Stimulated activated CD8-positive, alpha-beta memory T cell treated with anti-CD3 and anti-CD28 coated beads, Interleukin-2, amount 100 ng/mL, for 1 hour (primary cell): Measurements from ENCODE around the gene TTC39B.

Experiments
- DNase-seq, 2 donors: peaks; one replicate each; pipeline ENCODE4 v3.0.0-alpha.2; 2020; ENCODE audit warnings: low read depth in 2 of 2

Gene TTC39B

DNA sequence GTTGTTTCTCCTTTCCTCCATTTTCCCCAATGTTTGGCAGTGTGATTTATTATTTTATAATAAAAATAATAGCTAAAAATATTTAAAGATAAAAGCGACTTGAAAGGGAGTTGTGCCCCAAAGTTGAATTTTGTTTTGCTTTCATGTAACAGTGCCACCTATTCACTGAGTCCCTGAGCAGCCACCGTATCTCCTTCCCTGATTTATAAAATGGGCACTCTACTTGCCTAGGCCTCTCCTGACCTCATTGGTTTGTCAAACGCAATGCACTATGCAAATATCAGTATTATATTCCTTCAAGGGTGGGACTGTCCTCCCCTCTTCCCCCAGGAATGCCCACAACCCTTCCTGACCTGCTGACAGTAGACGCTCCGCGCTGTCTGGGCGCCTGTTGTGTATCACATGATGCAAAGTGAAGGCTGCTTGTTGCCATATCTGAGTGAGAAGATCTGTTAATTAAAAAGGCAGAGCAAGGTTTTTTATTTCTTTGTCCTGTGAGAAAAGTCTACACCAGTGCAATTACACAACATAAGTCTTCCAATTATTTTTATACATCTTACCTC, 81.4 kb downstream of the TTC39B start:
- no peak for DNase-seq

GRCh38 chr9:15222313-15222712, 84.7 kb downstream of the TTC39B start:
- DNase-seq = no peak

DNA sequence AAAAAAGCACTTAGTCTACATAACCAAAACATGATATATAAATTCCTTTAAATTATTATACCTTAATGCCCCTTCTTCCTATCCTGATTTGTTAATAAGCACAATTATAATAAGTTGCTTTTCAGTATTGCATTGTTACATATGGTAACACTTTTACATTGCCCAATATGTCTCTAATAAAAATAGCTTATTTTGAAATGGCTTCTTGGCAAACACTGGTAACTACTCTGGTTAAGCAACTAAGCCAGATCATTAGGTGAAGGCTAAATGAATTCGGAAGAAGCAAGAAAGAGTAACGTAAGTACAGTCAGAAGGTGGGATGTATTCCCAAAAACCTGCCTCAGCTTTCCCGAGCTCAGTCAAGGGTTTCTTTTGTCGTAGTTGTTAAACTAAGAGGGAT, 85.3 kb downstream of the TTC39B start:
- DNase-seq = no peak

DNA sequence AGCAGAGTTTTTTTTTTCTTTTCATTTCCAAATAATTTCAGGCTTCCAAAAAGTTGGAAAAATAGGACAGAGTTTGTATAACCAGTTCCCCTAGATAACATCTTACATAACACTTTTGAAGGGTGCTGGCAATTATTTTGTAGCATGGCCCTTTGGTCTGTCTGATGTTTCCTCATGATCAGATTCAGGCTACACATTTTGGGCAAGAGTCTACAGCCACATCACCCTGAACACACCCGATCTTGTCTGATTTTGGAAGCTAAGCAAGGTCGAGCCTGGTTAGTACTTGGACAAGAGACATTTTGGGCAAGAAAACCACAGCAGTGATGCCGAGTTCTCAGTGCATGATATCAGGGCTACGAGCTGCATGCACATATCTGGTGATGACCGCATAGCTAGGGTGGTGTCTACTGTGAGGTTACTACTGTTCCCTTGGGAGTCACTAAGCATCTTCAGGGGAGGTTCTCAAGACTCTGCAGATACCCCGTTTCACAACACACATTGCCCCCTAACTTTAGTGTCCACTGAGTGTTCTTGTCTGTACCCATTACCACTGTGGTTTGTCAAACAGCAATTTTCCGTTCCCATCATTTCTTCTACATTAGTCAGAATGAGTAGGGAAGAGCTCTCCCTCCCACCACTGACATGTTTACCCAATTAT, 86.2 kb downstream of the TTC39B start:
- no peak for DNase-seq

DNA sequence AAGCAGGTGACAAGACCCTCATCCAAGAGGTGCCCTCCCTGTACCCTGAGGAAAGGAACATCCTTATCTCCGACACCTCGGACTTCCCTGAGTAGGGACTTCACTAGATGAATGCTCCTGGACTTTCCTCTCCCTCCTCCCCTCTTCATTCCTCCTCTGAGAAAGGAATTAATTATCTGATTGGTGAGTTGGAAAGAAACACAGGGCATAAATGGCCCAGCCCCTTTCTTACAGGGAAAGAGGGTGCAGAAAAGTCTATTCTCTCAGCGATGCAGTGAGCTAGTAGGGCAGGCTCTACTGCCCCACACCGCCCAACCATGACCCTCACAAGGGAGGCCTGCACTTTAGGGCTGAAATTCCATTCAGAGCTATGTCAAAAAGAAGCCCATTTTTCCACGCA, 87.5 kb downstream of the TTC39B start:
- no peak for DNase-seq

DNA sequence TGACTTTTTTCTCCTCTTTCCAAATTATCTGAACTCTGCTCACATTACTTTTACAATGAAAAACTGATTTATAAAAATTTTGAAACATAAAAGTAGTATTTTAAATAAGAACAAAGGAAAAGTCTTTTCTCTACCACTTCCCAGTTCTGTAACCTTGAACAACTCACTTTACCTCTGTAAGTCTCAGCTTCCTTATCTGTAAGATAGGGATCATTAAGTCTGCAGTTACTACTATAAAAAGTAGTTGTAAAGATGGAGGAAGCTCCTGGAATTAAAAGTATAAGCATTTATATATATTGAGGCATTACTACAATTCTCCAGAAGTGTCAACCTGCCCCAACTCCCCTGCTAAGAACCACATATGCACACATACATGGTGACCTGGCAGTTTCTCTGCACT, 88.0 kb downstream of the TTC39B start:
- DNase-seq = no peak

- DNase-seq = no peak
Measured at GRCh38 chr9:15213249-15213648, 93.8 kb downstream of the TTC39B start.

DNA sequence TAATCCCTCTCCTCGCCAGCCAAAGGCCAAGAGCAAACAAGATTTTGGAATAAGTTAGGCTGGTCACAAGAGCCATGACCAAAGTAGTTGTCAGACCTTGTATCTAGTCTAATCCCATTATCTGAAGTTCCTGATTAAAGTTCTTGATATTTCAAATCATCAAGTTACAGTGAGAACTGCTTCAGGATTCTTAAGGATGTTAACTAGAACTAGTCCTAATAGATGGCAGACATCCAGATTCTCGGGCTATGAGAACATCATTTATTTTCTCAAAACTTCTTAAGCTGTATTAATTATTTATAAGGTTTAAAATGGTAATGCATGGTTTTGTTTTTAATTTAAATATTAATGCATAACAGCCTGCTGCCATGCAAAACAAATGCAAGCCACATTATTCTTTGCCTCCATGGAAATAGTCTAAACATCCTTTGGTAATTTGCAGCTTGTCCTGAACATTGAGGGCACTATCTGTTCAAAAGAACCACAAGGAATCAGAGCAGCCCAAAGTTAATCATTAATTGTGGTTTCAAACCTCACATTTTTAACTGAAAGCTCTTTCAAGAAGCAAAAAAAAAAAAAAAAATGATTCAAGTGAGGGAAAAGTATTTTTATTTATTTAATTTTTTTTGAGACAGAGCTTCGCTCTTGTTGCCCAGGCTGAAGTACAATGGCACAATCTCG, 95.1 kb downstream of the TTC39B start:
- no peak for DNase-seq

- peak; percentile 14 to 24 for DNase-seq
Measured at GRCh38 chr9:15211160-15211814, 95.7 kb downstream of the TTC39B start.

GRCh38 chr9:15206903-15207696, 99.9 kb downstream of the TTC39B start:
- no peak for DNase-seq

GRCh38 chr9:15205632-15206420, 101.2 kb downstream of the TTC39B start:
- no peak for DNase-seq

GRCh38 chr9:15203581-15203980, 103.4 kb downstream of the TTC39B start:
- DNase-seq = no peak

DNA sequence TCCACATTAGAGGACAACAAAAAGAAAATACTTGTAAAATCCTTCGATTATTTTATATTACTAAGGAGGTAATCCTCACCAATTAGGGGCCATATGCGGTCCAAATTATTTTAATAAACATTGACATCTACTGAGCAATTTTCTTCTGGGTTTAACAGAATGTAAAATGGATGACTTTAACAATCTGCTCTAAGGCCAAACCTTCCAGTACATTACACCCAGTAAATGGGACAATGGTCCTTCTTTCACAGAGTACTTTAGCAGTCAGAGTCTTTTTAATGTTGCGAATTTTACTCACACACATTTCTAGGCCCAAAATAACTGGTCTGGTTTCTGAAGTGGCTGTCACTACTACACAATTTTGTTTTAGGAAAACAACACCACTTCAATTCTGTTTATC, 106.9 kb downstream of the TTC39B start:
- DNase-seq = no peak

GRCh38 chr9:15192856-15193255, 114.2 kb downstream of the TTC39B start:
- DNase-seq = no peak

GRCh38 chr9:15191378-15191777, 115.6 kb downstream of the TTC39B start:
- no peak for DNase-seq

- no peak for DNase-seq
Measured at GRCh38 chr9:15189481-15189880, 117.5 kb downstream of the TTC39B start.

- no peak for DNase-seq
Measured at GRCh38 chr9:15187589-15187988, 119.4 kb downstream of the TTC39B start.

DNA sequence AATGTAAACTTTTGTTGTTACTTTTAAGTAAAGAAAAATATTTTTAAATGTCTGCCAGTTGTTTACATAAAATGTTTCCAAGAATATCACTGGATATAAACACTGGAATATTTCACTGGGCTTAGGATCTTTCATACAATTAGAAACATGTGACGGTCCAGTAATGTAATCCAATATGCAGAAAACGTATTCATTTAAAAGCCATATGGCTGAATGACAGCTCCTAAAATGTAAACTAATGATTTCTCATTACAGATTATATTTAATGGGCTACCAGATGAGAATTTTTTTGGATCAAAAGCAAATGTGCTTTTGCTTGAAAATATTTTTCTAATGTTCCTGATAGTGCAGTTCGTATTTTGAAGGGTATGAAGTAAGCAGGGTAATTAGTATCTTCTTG, 124.3 kb downstream of the TTC39B start:
- no peak for DNase-seq

GRCh38 chr9:15182101-15182551, 124.9 kb downstream of the TTC39B start:
- DNase-seq = no peak

- DNase-seq = no peak
Measured at GRCh38 chr9:15180124-15180523, 126.9 kb downstream of the TTC39B start.

GRCh38 chr9:15178631-15179030, 128.4 kb downstream of the TTC39B start:
- DNase-seq = no peak
